Fibroblast of mammary gland (primary cell): Measurements from ENCODE around the gene ATP6V1B1.
"Not testable (repeated sequence)": the region's sequence is repeated elsewhere in the genome, so short reads cannot be mapped to it uniquely, and the experiment has no call there.

Experiments
- DNase-seq: peaks from one replicate; pipeline ENCODE4 v3.0.0-alpha.2; 2010; ENCODE audit warnings: low read depth
- H3K4me3 ChIP-seq: 2 replicates; pipeline ENCODE4 v1.5.1; 2011; ENCODE audit warnings: low read depth, mild to moderate bottlenecking, low read length, moderate library complexity; ENCODE audit not compliant: control insufficient read depth
- TF ChIP-seq, protein P1 (sequence below): conservative IDR thresholded peaks from 2 replicates; pipeline ENCODE4 v1.5.1; 2011; ENCODE audit warnings: low read depth, low read length, inconsistent platforms; ENCODE audit not compliant: control insufficient read depth, insufficient read depth

Gene ATP6V1B1

DNA sequence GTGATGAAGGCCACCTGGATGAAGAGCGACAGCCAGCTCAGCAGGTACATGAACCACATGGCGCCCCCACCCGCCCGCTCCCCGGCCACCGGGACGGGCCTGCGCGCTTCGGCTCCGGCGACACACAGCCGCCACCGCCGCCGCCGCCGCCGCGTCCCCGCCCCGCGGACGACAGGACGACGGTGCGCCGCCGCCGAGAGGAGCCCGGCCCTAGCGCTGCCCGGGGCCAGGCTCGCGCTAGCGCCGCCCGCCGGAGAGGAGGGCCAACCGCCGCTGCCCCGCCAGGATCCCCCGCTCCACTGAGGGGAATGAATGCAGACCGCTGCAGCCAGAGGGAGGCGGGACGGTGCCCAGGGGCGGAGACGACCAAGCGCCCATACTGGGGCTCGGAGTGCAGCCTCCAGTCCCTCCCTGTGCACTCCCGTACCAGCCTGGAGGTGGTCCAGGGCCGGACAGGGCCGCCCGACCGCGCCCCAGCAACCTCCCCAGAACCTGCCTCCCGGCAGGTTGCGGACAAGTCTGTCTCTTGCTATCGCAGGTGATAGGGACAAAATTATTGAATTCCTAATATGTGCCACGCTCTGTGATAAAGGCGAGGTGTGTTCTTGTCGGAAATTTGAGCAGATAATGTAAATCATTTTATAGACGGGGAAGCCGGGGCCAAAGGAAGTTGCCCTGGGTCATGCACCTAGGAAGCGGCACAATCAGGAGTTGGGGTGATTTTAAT is 59.2 kb downstream of the ATP6V1B1 start, which contains the start of gene TEX261:
Gene TEX261 (minus strand): TSS at position 175 of the 727 bp plus-strand sequence. CDS start 116 bp downstream, at position 59.
- peak within 1 kb of the TSS; percentile 68 for H3K4me3 ChIP-seq
- peak; percentile 74 for DNase-seq
- TF ChIP-seq, protein P1, sequence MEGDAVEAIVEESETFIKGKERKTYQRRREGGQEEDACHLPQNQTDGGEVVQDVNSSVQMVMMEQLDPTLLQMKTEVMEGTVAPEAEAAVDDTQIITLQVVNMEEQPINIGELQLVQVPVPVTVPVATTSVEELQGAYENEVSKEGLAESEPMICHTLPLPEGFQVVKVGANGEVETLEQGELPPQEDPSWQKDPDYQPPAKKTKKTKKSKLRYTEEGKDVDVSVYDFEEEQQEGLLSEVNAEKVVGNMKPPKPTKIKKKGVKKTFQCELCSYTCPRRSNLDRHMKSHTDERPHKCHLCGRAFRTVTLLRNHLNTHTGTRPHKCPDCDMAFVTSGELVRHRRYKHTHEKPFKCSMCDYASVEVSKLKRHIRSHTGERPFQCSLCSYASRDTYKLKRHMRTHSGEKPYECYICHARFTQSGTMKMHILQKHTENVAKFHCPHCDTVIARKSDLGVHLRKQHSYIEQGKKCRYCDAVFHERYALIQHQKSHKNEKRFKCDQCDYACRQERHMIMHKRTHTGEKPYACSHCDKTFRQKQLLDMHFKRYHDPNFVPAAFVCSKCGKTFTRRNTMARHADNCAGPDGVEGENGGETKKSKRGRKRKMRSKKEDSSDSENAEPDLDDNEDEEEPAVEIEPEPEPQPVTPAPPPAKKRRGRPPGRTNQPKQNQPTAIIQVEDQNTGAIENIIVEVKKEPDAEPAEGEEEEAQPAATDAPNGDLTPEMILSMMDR, result peak; percentile 42

DNA sequence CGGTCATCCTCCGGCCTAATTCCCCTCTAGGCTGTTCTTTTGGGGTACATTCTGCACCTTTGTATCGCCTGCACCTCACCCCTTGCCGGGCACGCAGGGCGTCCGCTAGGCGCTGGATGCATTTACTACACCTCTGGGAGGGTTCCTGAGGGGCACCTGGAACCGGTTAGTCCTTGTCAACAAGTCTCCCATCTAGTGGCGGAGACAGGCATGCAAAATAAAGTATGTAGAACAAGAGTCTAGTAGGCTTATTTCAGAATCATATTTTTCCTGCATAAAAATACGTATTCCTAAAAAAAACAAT is 59.7 kb downstream of the ATP6V1B1 start:
- H3K4me3 ChIP-seq, result peak overlapping the region; percentile 55
- TF ChIP-seq, protein P1, result peak; percentile 36
- peak; percentile 48 for DNase-seq

DNA sequence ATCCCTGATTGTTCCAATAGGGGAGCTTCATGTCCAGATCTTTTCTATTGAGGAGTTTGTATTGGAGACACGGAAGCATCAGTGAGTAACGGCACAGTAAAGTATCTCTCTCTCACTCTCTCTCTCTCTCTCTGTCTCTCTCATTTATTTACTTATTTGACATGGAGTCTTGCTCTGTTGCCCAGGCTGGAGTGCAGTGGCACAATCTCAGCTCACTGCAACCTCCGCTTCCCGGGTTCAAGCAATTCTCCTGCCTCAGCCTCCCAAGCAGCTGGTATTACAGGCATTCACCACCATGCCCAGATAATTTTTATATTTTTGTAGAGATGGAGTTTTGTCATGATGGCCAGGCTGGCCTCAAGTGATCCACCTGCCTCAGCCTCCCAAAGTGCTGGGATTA is 63.2 kb downstream of the ATP6V1B1 start:
- not testable (repeated sequence) for DNase-seq, H3K4me3 ChIP-seq

DNA sequence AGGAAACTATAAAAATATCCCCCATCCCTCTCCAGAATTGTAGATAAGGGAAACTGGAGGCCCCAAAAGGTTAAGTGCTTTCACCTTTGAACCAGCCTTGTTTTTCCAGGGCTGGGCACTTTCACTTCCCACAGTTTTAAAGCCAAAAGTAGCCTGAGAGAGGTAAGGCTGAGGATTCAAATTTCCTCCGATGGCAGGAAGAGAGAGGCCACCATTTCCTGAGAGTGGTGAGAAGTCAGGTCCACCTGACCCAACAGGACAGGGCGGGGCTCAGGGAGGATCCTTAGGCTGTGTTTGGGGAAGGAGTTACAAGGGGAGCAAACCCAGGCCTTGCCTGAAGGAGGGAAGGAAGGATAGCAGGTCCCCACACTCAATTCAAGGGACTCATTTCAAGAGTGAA is 63.7 kb downstream of the ATP6V1B1 start:
- no peak overlapping the region for H3K4me3 ChIP-seq
- TF ChIP-seq, protein P1, result no peak
- no peak for DNase-seq

DNA sequence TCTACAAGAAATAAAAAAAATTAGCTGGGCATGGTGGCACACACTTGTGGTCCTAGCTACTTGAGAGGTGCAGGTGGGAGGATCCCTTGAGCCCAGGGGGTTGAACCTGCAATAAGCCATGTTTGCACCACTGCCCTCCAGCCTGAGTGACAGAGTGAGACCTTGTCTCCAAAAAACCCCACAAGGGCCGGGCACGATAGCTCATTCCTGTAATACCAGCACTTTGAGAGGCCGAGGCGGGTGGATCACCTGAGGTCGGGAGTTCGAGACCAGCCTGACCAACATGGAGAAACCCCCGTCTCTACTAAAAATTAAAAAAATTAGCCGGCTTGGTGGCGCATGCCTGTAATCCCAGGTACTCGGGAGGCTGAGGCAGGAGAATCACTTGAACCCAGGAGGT is 64.2 kb downstream of the ATP6V1B1 start:
- DNase-seq, H3K4me3 ChIP-seq: not testable (repeated sequence)

DNA sequence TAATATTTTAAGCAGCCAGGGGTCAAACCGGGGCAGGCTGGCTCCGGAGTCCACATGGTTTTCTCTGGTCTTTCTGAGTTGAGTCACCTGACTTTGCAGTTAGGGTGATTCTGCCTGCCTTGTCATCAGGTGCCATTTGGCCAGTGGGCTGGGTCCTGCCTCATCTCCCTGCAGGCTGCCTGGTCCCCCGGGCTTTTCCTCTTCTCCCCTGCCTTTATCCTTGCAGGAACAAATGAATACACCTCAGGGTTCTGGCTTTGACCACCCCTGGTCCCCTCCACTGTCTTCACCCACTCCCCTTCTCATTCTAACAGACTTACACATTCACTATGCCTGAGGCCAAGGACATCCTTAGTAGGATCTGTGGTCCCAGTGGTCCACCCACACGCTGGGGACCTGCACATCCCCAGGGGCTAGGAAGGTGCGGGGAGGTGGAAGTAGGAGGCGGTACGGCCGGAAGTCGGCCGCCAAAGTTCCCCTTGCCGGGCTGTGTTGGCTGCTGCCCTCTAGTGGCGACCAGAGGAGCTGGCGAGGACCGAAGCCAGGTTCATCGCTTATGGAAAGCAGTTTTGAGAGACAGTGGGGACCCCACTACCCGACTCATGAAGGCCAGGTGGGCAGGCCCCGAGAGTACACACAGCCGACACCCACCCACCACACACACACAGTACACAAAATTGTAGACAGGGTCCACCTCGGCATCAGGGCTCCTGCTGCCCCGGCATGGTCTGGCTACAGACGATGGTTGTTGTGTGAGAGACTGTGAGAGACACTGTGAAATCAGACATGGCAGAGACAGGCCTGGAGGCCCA is 65.3 kb downstream of the ATP6V1B1 start:
- peak; percentile 61 for DNase-seq
- peak overlapping the region; percentile 34 for H3K4me3 ChIP-seq
- TF ChIP-seq, protein P1, result peak; percentile 88

DNA sequence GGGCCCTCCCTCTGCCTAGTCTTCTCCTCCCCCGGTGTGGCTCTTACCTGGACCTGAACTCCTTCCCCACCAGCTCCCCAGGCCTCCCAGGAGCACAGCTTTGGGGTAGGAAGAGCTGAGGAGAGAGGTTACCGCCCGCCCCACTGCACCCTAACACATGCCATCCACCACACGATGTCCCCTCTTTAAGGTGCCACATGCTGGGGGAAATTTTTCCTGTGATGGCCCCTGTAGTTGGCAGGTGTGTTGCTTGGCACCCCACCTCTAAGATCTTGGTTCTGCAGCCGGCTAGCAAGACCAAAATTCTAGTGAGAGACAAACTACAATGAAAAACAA is 65.9 kb downstream of the ATP6V1B1 start:
- no peak for DNase-seq
- no peak overlapping the region for H3K4me3 ChIP-seq
- TF ChIP-seq, protein P1, result no peak

DNA sequence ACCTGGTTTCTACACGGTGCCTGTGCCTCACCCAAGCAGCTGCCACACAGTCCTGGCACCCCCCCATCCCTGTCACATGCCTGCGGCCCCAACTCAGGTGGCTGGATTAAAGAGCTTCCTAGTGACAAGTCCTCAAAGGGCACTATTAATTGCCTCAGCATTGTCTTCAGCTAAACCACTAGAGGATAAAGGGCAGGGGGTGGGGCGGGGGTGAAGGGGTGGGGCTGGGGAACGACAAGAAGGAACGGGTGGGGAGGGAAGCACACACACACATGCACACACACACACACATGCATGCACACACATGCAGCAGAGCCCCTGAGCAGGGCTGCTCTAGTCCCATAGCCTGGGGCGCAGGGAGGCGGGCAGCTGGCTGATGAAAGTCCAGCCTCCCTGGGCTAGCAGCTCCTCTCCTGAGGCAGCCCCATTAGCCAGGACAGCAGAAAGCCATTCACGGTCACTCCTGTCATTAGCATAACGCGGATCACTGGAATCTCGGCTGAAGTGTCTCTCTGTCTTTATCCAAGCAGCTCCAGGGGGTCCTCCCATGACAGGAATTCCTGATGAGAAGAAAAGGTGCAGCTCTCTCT is 66.4 kb downstream of the ATP6V1B1 start:
- no peak overlapping the region for H3K4me3 ChIP-seq
- TF ChIP-seq, protein P1, result no peak
- DNase-seq, result no peak
